ENCODE data around the gene DYSF.
A peak's percentile ranks its signal among the peaks of the same experiment; 100 is the strongest.

DYSF gene

GRCh38 chr2:71502941-71503738 is 49.8 kb downstream of the DYSF start:
- DNase-seq (ENCODE audit: low read depth), result no peak

DNA sequence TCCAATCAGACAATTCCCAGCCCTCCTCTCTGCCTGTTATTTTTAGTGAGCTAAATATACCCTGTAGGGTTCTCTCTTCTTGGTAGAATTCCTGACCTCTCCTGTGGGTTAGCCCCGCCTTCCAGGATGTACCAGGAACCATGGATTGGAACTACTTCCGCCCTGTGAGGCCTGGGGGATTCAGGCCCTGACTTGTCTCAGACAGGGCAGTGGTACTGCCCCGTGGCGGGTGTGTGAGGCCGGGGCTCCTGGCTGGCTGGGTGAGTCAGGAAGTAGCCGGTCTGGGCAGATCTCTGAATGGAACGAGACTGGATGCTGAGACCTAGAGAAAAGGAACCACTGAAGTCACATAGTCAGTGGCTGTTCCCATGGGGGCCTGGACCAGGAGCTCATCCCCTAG is 50.5 kb downstream of the DYSF start:
- no peak for DNase-seq (ENCODE audit: low read depth)

DNA sequence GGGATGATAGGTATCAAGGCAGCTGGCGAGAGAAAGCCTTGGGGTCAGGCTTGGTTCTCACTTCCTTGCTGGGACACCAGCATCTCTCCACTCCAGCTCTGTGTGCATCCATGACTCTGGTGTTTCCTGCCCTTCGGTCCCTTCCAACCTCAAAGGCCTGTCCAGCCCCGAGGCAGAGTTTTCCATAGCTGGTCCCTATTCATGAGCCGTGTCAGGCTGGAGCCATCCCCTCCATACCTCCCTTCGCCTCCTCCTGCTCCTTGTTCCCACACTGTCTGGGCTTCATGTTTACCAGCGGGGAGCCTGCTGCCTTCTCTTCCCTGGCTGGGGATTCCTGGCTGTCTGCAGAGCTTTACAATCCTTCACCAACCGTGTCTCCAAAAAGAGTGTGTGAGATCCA is 51.2 kb downstream of the DYSF start:
- DNase-seq (ENCODE audit: low read depth), result no peak

DNA sequence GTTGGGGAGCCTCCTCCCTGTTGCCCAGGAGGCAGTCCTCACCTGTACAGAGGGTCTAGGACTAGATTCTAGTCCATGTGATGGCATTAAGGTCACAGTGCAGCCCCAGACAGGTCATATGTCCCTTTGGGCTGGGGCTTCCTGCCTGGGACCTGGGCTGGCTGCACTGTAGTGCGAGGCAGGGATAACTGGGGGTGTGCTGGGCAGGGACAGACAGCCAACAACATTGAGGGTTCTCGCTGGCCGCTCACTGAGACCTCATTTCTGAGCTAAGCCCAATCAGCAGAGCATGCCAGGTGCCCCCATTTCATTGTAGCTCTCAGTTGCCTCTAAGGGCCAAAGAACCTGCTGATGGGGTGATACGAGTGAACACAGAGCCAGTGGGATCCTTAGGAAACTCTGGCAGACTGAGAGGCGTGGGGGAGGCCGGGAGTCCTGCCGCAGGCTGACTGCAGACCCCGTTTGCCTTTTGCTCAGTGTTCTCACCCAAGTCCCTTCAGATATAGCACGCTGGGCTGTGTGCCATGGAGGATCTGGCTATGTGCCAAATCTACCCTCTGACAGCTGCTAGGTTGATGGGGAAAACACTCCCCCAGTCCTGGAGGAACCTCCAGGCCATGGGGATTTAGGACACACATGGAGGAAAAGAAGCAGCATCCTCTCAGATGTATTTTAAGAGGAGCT is 51.9 kb downstream of the DYSF start:
- no peak for DNase-seq (ENCODE audit: low read depth)

DNA sequence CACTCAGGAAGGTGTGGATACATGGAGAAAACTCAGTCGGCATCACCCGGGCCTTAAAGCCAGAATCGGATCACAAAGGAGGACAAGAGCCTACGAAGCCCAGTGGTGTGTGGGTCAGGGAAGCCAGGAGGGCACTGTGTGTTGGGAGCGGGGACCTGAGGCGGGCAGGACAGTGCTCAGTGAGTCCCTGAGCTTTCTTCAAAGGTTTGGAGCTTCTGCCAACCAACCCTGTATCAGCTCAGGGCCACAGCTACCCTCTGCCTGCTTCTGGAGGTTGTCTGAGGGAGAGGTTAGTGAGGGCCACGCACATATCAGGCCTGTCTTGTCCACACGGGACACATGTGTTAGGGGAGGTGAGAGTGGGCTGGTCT is 52.4 kb downstream of the DYSF start:
- DNase-seq (ENCODE audit: low read depth), result no peak

DNA sequence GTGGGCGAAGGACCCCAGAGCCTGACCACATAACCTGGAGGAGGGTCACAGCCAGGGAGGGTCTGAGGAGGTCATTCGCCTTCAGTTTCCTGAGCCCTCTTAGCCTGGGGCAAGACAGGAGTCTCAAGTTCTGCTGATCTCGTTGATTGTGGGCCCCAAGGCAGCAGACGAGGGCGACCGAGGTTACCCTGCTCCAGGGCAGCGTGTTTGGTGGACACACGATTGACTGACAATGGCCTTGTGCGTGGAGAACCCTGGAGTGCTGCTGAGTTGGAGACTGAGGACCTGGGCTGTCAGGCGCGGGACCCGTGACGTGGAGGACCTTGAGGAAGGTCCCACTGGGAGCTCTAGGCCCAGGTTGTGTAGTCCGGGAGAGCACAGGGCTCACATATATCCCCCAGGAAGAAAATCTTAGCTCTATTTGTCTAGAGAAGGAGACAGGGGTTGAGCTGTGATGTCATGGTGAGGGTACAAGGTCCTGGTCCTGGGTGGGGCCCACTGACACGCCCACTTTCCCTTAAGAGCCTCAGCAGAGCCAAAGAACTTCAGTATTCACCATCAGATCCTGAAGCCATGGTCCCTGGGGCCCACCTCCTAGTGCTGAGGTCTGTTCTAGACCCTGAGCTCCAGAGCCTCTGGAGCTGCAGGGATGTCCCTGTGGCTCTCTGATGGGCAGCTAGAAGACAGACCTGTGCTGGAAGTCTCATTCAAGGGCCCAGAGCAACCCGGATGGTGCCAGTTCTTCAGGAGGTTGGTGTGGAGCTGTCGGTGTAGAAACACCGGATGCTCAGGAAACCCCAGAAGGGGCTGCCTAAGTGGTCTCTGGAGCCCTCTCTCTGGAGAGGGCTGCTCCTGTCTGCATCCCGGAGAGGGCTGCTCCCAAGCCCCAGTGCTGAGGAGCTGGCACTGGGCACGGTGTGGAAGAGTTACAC is 53.1 kb downstream of the DYSF start:
- no peak for DNase-seq (ENCODE audit: low read depth)

GRCh38 chr2:71507476-71507875 is 54.1 kb downstream of the DYSF start:
- no peak for DNase-seq (ENCODE audit: low read depth)

DNA sequence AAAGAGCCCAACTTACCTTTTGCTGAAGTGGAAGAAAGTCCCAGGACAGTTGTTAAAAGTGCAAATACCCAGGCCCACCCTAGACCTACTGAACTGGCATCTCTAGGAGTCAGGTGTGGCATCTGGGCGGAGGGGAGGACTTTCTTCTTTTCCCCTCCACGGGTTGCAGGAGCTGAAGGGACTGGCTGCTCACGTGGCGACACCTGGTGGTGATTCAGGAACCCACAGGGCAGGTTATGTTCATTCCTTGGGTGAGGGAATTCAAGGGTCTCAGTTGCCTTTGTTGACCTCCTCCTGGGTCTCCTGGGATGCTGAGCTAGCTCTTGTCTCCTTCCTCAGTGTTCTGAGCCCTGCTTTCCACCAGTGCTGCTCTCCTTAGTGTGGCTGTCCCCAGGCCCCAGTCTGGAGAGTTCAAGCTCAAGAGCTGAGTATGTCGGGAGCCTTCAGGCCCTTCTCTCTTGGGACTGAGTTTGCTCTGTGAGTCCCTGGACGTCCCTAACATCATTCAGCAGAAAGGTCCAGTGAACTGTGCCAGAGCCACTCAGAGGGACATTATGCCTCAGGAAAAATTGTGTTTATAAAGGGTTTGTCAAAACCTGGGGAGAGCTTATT is 56.9 kb downstream of the DYSF start:
- peak; percentile 67 for DNase-seq (ENCODE audit: low read depth)

GRCh38 chr2:71510938-71511337 is 57.6 kb downstream of the DYSF start:
- no peak for DNase-seq (ENCODE audit: low read depth)

GRCh38 chr2:71511776-71512175 is 58.4 kb downstream of the DYSF start:
- DNase-seq (ENCODE audit: low read depth), result no peak

GRCh38 chr2:71512386-71512785 is 59.0 kb downstream of the DYSF start:
- no peak for DNase-seq (ENCODE audit: low read depth)

GRCh38 chr2:71513096-71513495 is 59.7 kb downstream of the DYSF start:
- no peak for DNase-seq (ENCODE audit: low read depth)

DNA sequence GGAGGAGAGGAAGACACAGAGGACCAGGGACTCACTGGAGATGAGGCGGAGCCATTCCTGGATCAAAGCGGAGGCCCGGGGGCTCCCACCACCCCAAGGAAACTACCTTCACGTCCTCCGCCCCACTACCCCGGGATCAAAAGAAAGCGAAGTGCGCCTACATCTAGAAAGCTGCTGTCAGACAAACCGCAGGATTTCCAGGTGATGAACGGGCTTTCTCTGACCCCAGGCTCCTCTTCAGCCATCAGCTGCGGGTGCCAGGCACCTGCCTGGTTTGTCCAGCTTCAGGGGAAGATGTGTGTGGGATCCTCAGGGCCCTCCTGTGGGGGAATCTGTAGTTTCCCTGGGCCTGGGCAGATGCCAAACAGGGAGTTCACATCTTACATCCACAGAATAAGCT is 60.4 kb downstream of the DYSF start:
- no peak for DNase-seq (ENCODE audit: low read depth)

- no peak for DNase-seq (ENCODE audit: low read depth)
Observed at GRCh38 chr2:71516253-71516888, 63.0 kb downstream of the DYSF start.

DNA sequence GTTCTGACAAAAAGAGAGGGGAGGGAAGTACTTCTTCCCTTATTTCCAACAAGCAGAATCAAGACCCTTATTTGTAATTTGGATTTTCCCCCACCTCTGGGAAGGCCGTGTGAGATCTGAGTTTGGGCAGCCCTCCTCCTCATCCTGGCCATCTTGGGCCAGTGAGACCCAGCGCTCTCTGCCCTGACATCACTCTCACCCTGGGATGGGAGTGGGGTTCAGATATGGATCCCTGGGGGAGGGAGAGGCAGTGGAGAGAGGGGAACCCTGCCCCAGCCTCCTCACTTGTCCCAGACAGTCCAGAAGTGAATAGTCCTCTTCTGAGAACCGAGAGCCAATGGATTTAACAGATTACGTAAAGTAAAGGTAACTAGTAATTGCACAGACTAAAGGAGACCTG is 64.5 kb downstream of the DYSF start:
- DNase-seq (ENCODE audit: low read depth), result no peak

GRCh38 chr2:71521436-71521950 is 68.1 kb downstream of the DYSF start:
- no peak for DNase-seq (ENCODE audit: low read depth)

- no peak for DNase-seq (ENCODE audit: low read depth)
Observed at GRCh38 chr2:71524476-71524875, 71.1 kb downstream of the DYSF start.

GRCh38 chr2:71526141-71526540 is 72.8 kb downstream of the DYSF start:
- no peak for DNase-seq (ENCODE audit: low read depth)

DNA sequence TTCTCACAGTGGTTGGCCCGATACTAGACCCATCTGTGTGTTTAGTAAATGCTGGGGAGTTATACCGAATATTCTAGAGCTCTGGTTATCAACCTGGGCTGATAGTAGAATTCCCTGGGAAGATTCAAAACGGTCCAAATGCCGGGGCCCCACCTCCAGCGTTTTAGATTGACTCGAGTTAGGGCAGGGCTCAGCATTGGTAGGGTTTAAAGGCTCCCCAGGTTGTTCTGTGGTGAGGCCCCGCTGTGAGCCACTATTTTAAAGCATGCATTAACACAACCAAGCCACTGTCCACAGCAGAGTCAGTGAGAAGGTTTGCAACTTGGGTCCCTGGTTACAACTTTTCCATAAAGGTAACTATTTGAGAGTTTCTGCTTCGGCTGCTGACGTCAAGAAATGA is 73.6 kb downstream of the DYSF start:
- no peak for DNase-seq (ENCODE audit: low read depth)

DNA sequence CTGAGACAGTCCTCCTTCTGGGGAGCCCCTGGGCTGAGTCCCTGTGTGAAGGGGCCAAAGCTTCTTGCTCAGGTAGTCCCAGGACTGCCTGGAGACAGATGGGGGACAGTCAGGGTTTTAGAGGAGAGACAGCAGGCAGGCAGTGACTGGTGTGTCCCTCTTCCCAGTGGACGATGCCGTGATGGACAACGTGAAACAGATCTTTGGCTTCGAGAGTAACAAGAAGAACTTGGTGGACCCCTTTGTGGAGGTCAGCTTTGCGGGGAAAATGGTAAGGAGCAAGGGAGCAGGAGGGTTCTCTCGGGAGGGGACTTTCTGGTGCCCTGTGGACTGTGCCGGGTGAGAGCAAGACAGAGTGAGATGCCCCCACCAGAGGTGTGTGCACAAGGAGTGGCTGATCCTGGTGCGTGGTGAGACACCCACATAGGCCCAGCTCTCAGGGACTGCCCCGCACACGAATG is 74.8 kb downstream of the DYSF start:
- DNase-seq (ENCODE audit: low read depth), result no peak

DNA sequence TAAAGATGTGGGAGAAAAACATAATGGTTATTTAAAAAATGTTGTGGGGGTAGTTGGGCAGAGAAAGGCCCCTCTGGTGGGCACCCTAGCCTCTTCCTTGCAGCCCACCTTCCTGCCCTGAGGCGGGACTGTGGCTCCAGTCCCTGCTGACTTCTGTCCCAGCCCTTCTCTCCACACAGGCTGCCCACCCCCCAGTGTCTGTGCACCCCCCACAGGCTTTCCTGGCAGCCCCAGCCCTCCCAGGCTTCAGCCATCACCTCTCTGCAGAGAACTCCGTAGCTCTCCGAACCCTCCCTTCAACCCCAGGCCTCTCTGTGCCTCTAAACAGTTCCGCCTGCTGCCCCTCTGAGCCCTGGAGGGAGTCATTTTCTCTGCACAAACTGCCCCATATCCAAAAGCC is 75.4 kb downstream of the DYSF start:
- no peak for DNase-seq (ENCODE audit: low read depth)

Data from activated T-cell treated with anti-CD3 and anti-CD28 coated beads for 24 hours (primary cell).